OCI-M2 (cell line): ENCODE results near the gene CEP170B.

Experiments
- DNase-seq: peaks from one replicate; lab custom pipeline; 2025; ENCODE audit not compliant: unreplicated experiment; lab: John Stamatoyannopoulos, UW

The CEP170B gene

GRCh38 chr14:104929268-104930230 is 64.5 kb downstream of the CEP170B start:
- DNase-seq: no peak

GRCh38 chr14:104930526-104931303 is 65.6 kb downstream of the CEP170B start:
- no peak for DNase-seq

DNA sequence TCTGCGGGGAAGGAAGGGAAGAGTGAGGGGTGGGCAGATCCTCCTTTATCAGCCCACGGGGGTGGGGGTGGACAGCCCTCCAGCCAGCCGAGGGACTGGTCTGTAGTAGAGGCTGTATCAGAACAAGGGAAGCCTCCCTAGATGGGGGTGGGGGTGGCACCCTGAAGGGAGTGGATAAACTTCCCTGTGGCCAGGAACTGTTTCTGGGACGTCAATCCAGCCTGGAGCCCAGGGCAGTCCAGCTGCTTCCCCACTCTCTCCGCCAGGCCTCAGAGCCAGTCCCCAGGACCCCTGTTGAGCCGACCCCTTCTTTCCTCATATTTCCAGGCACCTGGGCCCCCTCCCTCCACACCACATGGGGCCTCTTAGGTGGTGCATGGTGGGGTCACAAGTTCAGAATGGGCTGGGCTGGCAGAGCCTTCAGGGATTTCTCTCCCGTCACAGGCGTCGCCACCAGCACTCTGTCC is 66.3 kb downstream of the CEP170B start:
- no peak for DNase-seq

- no peak for DNase-seq
Measured at GRCh38 chr14:104931771-104932675, 67.0 kb downstream of the CEP170B start.

DNA sequence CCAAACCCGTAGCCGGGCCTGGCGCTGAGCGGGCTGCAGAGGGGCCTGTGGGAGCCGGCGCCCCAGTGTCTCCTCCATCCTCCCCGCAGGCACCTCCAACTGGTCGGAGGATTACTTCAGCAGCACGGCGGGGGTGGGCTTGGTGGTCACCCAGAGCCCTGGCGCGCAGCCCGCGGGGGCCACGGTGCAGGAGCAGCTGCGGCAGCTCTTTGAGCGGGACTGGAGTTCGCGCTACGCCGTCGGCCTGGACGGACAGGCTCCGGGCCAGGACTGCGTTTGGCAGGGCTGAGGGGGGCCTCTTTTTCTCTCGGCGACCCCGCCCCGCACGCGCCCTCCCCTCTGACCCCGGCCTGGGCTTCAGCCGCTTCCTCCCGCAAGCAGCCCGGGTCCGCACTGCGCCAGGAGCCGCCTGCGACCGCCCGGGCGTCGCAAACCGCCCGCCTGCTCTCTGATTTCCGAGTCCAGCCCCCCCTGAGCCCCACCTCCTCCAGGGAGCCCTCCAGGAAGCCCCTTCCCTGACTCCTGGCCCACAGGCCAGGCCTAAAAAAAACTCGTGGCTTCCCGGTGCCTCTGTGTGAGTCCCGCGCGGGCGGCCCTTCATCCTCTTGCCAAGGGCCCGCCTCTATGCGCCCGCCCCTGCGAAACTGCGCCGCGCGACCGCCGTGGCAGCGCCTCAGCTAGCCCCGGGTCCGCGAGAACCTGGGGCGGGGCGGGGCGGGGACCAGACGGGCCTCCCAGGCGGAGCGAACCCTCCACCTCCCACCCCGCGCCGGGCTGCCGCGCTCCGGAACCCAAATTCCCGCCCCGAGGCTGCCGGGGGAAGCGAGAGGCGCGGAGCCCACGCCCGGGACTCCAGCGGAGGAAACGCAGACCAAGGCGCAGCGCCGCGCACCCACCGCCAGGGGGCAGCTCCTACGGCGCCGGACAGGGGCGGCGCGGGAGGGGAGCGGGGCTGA is 67.9 kb downstream of the CEP170B start:
- no peak for DNase-seq

DNA sequence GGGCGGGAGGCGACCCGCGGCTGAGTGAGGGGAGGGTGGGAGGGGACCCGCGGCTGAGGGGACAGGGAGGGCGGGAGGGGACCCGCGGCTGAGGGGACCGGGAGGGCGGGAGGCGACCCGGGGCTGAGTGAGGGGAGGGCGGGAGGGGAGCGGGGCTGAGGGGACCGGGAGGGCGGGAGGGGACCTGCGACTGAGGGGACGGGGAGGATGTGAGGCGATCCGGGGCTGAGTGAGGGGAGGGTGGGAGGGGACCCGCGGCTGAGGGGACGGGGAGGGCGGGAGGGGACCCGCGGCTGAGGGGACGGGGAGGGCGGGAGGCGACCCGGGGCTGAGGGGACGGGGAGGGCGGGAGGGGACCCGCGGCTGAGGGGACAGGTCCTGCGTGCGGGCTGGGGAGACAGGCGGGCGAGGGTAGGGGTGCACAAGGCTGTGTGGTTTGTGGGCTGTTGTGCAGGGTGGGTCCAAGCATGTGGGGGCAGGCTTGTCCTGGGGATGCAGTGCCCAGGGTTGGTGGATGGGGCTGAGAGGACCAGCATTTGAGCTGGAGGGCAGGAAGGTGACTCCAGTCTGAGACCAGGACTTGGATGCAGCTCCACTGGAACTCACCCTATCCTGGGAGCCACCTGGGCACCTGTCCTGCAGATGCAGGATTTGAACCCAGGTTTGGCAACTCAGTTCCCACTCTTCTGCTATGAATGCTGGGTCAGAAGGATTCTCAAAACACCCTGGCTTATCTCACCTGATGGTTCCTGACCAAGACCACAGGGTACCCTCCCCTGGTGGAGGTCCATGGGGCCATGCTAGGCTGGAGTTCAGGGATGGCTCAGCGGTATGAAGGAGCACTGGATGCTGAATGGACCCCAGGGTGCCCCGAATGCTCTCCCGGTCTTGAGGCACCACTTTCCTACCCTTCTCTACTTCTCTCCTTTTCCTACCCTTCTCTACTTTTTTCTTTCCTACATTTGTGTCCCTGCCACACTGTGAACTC is 69.0 kb downstream of the CEP170B start:
- DNase-seq: no peak

GRCh38 chr14:104935026-104935650 is 70.1 kb downstream of the CEP170B start:
- DNase-seq: no peak

GRCh38 chr14:104935955-104936354 is 70.9 kb downstream of the CEP170B start:
- no peak for DNase-seq

GRCh38 chr14:104936361-104937155 is 71.5 kb downstream of the CEP170B start:
- DNase-seq: no peak

GRCh38 chr14:104937161-104937560 is 72.1 kb downstream of the CEP170B start:
- no peak for DNase-seq

- DNase-seq: no peak
Measured at GRCh38 chr14:104937694-104938365, 72.8 kb downstream of the CEP170B start.

- DNase-seq: no peak
Measured at GRCh38 chr14:104938436-104938835, 73.4 kb downstream of the CEP170B start.

DNA sequence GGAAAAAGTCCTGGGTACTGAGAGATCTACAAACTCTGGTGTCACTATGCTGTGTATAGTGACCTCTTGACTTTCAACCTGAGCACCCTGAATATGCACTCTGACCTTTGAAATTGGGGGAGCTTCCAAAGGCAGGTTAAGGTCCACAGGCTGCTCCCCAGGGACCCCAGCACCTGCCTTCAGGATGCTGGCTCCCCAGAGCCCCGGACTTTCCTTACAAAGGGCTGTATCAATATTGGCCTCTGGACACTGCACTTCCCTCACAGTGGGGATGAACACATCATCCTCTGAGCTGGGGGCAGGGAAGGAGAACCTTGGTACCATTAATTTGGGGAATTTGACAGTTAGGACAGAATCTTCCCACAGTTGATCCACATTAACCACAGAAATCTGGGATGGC is 73.9 kb downstream of the CEP170B start:
- DNase-seq: no peak

GRCh38 chr14:104939666-104940410 is 74.8 kb downstream of the CEP170B start:
- DNase-seq: no peak

DNA sequence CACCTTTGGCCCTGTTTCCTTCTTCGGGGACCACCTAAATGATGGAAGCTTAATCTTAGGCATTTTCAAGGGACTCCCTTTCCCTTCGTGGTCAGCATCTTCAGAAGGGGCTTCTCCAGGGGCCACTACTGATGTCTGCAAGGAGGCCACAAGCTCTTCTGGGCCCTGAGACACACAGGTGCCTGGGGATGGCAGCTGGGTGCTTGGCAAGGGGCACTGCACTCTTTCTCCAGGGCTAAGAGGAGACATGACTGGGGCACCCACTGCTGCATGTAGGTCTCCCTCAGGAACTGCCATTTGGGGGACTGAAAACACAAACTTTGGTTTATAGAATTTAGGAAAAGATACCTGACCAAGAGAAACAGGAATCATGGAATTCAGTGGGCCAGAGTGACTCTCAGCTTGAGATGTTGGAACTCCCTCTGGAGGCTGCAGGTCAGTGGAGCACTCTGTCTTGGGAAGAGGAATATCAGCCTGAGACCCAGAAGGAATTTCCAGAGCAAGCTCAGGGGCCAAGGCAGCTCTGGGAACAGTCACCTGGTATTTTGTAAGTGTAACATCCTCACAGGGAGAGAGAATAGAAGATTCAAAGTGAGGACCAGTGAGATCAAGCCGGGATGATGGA is 75.6 kb downstream of the CEP170B start:
- DNase-seq: no peak
